Thymus (tissue), 11 donors: ENCODE data around the gene TRMT1. TPM values are rescaled to one million over a fixed set of nuclear protein-coding genes. Genes with fewer than 3 reads are reported as not detected.

Experiments used
- DNase-seq, 9 donors: peaks; one replicate each; pipeline ENCODE4 v3.0.0-alpha.2; 2013; ENCODE audit warnings: low spot score in 9 of 9, low read depth in 6 of 9, missing footprints in 1 of 9
- H3K27ac ChIP-seq, 2 donors: one replicate each; pipeline ENCODE4 v1.5.1; 2013; ENCODE audit warnings: control low read depth in 1 of 2, low read depth in 1 of 2, low read length in 1 of 2, mild to moderate bottlenecking in 1 of 2, moderate library complexity in 1 of 2
- H3K27me3 ChIP-seq, 2 donors: one replicate each; pipeline ENCODE4 v1.5.1; 2013; ENCODE audit warnings: low read length in 1 of 2; ENCODE audit not compliant: control insufficient read depth in 2 of 2, insufficient read depth in 1 of 2
- H3K36me3 ChIP-seq, 2 donors: one replicate each; pipeline ENCODE4 v1.5.1; 2013; ENCODE audit warnings: low read length in 1 of 2, mild to moderate bottlenecking in 1 of 2, moderate library complexity in 1 of 2; ENCODE audit not compliant: control insufficient read depth in 2 of 2, insufficient read depth in 2 of 2
- H3K4me1 ChIP-seq, 2 donors: one replicate each; pipeline ENCODE4 v1.5.1; 2013; ENCODE audit warnings: low read length in 2 of 2; ENCODE audit not compliant: control insufficient read depth in 2 of 2, insufficient read depth in 2 of 2
- H3K4me3 ChIP-seq, 2 donors: one replicate each; pipeline ENCODE4 v1.5.1; 2013; ENCODE audit warnings: low read length in 2 of 2, control low read depth in 1 of 2, mild to moderate bottlenecking in 1 of 2
- H3K9me3 ChIP-seq, 2 donors: one replicate each; pipeline ENCODE4 v1.5.1; 2013; ENCODE audit warnings: low read length in 1 of 2, mild to moderate bottlenecking in 1 of 2; ENCODE audit not compliant: control insufficient read depth in 2 of 2, insufficient read depth in 1 of 2
- WGBS: extraction: QIAGEN DNeasy Blood & Tissue Kit; methylation state at CpG from one replicate; pipeline ENCODE4 v1.1.7; 2013; 5-methylcytosine and 5-hydroxymethylcytosine counted together
- polyA plus RNA-seq: library from polyadenylated mRNA; stranded (reverse); fragments of 200-250 nt; gene quantifications from one replicate; pipeline ENCODE4 v1.2.3, GENCODE V29; 2013
- total RNA-seq: library from RNA; stranded (reverse); fragments of 120-200 nt; gene quantifications from one replicate; pipeline ENCODE4 v1.2.4, GENCODE V29; 2013
- donor health status: healthy.

TRMT1 gene
- total and polyA plus RNA-seq, 2 donors = 20.2 to 69.9 TPM

- 8% methylated on average over 25 of the region's 25 CpGs for WGBS
- Histone ChIP-seq H3K27ac (no peak overlapping the region), H3K4me1 (peaks cover 18 to 71% of the 10 kb centered on the region in 2 donors), H3K36me3 (no peaks in the 10 kb centered on the region), H3K27me3 (peaks cover 41 to 95% of the 10 kb centered on the region in 2 donors), H3K4me3 (peak overlapping the region; percentile 16 to 24), H3K9me3 (peaks cover 0 to 8% of the 10 kb centered on the region in 2 donors)
- DNase-seq = peak in 1 of 9 donors; percentile 43
These were observed 21.2 kb downstream of the TRMT1 start for GRCh38 chr19:13095393-13095784.

- H3K9me3 ChIP-seq = peaks cover 0 to 8% of the 10 kb centered on the region in 2 donors
- DNase-seq = no peak
- no peaks in the 10 kb centered on the region for H3K36me3 ChIP-seq
- no peak overlapping the region for H3K27ac ChIP-seq
- peaks cover 41 to 95% of the 10 kb centered on the region in 2 donors for H3K27me3 ChIP-seq
- H3K4me3 ChIP-seq = no peak overlapping the region
- 29% methylated on average over 16 of the region's 16 CpGs for WGBS
- H3K4me1 ChIP-seq = peaks cover 15 to 66% of the 10 kb centered on the region in 2 donors
These were observed 21.7 kb downstream of the TRMT1 start for GRCh38 chr19:13094771-13095392.

DNA sequence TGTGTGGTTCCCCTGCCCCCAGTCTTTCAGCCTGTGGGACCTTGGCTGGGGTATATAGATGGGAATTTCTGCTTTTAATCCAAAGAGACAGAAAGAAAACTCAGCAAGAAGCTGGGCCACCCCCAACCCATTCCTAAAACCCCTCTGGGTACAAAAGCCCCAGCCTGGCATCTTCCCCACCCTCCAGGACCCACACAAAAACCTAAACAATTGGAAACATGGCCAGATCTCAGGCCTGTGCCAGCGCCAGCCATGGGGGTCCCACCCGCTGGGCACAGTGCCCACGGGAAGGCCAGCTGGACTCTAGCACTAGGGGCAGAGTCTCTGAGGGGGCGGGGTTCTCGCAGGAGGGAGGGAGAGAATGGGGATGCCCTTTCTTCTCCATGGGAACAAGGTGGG, 22.4 kb downstream of the TRMT1 start:
- H3K4me3 ChIP-seq = no peak overlapping the region
- no peak for DNase-seq
- peaks cover 39 to 97% of the 10 kb centered on the region in 2 donors for H3K27me3 ChIP-seq
- H3K36me3 ChIP-seq = no peaks in the 10 kb centered on the region
- no peak overlapping the region for H3K27ac ChIP-seq
- peaks cover 12 to 61% of the 10 kb centered on the region in 2 donors for H3K4me1 ChIP-seq
- 83% methylated on average over 5 of the region's 5 CpGs for WGBS
- peaks cover 0 to 4% of the 10 kb centered on the region in 2 donors for H3K9me3 ChIP-seq

DNA sequence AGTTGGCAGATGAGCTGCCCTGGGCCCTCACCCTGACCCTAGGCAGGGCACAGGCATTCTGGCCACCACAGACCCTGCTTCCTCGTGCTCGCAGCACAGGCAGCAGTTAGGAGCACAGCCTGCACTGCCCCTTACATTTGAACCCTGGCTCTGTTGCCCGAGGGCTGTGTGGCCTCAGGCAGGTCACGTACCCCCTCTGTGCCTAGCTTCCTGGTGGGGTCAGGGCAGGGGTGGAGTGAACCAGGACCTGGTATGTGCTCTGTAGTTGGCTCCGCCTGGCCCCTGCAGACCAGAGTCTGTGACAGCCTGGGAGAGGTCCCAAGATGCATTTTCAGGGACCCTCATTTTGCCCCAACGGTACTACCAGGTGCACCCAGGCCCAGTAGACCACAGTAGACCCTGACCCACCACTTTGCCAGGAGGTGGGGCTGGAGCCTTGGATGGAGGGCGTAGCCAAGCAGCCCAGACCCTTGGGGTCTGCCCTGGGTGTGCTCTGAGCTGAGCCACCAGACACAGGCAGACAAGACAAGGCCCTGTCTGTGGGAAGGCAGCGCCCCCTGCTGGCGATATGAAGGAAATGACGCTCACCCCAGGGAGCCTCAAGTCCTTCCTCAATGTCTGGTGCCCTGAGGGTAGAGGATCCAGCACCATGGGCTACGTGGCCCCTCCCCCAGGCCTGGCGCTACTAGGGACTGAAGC, 23.0 kb downstream of the TRMT1 start:
- peak in 6 of 9 donors; percentile 62 to 89 (median 78) for DNase-seq
- Histone ChIP-seq H3K4me3 (no peak overlapping the region), H3K36me3 (no peaks in the 10 kb centered on the region), H3K27ac (no peak overlapping the region), H3K4me1 (peaks cover 8 to 55% of the 10 kb centered on the region in 2 donors), H3K27me3 (peaks cover 34 to 92% of the 10 kb centered on the region in 2 donors), H3K9me3 (peaks cover 0 to 4% of the 10 kb centered on the region in 2 donors)
- 51% methylated on average over 12 of the region's 12 CpGs for WGBS

DNA sequence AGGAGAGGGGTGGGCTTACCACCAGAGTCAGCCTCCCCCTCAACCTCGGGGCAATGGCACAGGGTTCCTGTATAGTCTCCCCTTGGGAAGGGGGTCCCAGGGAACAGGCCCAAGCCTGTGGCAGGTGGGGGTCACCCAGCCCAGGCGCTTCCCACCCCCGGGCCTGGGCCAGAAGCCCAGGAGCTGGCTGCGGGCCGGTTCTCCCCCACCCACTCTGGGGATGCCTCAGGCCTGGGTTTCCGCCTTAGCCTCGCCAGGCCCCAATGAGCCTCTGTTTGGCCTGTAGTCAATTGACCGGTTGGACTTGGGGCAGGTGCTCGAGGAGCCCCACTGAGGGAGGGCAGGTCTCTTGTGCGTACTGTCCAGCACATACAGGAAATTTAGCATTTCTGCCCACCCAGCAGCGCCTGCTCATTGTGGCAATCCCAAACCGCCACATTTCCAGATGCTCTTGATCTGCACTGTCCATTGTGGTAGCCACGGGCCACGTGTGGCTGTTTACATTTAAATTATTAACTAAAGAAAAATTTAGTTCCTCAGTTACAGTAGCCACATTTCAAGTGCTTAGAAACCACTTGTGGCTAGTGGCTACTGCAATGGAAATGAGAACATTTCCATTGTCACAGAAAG, 23.8 kb downstream of the TRMT1 start:
- H3K4me1 ChIP-seq = peaks cover 5 to 48% of the 10 kb centered on the region in 2 donors
- H3K36me3 ChIP-seq = no peaks in the 10 kb centered on the region
- DNase-seq = no peak
- peaks cover 30 to 90% of the 10 kb centered on the region in 2 donors for H3K27me3 ChIP-seq
- H3K9me3 ChIP-seq = peaks cover 0 to 4% of the 10 kb centered on the region in 2 donors
- no peak overlapping the region for H3K27ac ChIP-seq
- WGBS = 93% methylated on average over 14 of the region's 14 CpGs
- H3K4me3 ChIP-seq = no peak overlapping the region

GRCh38 chr19:13092158-13092543, 24.4 kb downstream of the TRMT1 start:
- no peak overlapping the region for H3K4me3 ChIP-seq
- peaks cover 25 to 88% of the 10 kb centered on the region in 2 donors for H3K27me3 ChIP-seq
- H3K4me1 ChIP-seq = peaks cover 5 to 45% of the 10 kb centered on the region in 2 donors
- H3K9me3 ChIP-seq = peaks cover 0 to 4% of the 10 kb centered on the region in 2 donors
- DNase-seq = no peak
- H3K36me3 ChIP-seq = no peaks in the 10 kb centered on the region
- H3K27ac ChIP-seq = no peak overlapping the region
- 99% methylated on average over 2 of the region's 2 CpGs for WGBS

DNA sequence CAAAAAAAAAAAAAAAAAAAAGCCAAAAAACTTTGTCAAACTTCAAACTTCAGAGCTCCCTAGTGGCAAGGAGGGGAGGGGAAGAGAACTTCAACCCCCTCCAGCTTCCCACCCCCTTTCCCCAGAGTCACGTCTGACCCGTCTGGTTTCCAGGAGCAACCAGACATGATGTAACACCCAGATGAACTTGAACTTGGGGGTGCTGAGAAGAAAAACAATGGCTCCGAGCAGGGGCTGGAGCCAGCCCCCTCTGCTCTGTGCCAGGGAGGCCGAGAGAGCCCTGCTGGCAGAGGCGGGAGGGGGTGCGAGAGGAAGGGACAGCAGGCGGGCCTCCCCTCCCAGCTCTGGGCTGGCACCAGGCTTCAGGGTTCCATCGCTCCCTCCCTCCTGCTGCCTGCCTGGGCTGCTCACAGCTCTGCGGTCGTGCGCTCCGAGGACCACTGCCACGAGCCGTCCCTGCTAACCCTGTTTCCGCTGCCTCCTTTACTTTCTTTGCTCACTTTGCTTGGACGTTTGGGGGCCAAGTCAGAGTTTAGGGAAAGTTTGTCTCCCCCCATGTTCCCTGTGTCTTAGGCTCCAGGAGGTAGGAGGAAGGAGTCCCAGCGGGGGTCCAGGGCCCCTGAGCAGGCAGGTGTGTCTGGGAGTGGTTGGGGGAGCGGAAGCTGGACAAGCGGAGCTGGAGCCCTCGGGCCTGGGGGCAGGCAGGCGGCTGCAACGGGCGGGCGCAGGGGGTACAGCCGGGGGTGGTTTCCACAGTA, 25.0 kb downstream of the TRMT1 start:
- H3K4me1 ChIP-seq = peaks cover 5 to 45% of the 10 kb centered on the region in 2 donors
- H3K36me3 ChIP-seq = no peaks in the 10 kb centered on the region
- H3K27ac ChIP-seq = no peak overlapping the region
- 82% methylated on average over 25 of the region's 25 CpGs for WGBS
- H3K4me3 ChIP-seq = no peak overlapping the region
- DNase-seq = no peak
- H3K27me3 ChIP-seq = peaks cover 21 to 88% of the 10 kb centered on the region in 2 donors
- peaks cover 0 to 4% of the 10 kb centered on the region in 2 donors for H3K9me3 ChIP-seq

- Histone ChIP-seq H3K9me3 (no peaks in the 10 kb centered on the region), H3K36me3 (no peaks in the 10 kb centered on the region), H3K4me3 (no peak overlapping the region), H3K27me3 (peaks cover 14 to 87% of the 10 kb centered on the region in 2 donors), H3K27ac (no peak overlapping the region), H3K4me1 (peaks cover 5 to 36% of the 10 kb centered on the region in 2 donors)
- DNase-seq = no peak
- 94% methylated on average over 10 of the region's 10 CpGs for WGBS
These were observed 25.9 kb downstream of the TRMT1 start for GRCh38 chr19:13090511-13091231.
